ENCODE data around the gene PDF.
"Not testable (repeated sequence)": the region's sequence is repeated elsewhere in the genome, so short reads cannot be mapped to it uniquely, and the experiment has no call there.

GRCh38 chr16:69291657-69292056 is 38.7 kb downstream of the PDF start:
- not testable (repeated sequence) for TF ChIP-seq RXRA (IDR thresholded peaks at IDR 0.05); CTCF (IDR thresholded peaks at IDR 0.05; ENCODE audit: low read depth, low read length, missing input control); YY1 (IDR thresholded peaks at IDR 0.05); TAF1 (conservative IDR thresholded peaks at IDR 0.05)
- TF ChIP-seq, protein P1, sequence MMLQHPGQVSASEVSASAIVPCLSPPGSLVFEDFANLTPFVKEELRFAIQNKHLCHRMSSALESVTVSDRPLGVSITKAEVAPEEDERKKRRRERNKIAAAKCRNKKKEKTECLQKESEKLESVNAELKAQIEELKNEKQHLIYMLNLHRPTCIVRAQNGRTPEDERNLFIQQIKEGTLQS (IDR thresholded peaks at IDR 0.05): not testable (repeated sequence)

Data from liver (tissue), 3 donors.